Measurements from ENCODE around the gene NEDD9.
A peak's percentile ranks its signal among the peaks of the same experiment; 100 is the strongest.

DNA sequence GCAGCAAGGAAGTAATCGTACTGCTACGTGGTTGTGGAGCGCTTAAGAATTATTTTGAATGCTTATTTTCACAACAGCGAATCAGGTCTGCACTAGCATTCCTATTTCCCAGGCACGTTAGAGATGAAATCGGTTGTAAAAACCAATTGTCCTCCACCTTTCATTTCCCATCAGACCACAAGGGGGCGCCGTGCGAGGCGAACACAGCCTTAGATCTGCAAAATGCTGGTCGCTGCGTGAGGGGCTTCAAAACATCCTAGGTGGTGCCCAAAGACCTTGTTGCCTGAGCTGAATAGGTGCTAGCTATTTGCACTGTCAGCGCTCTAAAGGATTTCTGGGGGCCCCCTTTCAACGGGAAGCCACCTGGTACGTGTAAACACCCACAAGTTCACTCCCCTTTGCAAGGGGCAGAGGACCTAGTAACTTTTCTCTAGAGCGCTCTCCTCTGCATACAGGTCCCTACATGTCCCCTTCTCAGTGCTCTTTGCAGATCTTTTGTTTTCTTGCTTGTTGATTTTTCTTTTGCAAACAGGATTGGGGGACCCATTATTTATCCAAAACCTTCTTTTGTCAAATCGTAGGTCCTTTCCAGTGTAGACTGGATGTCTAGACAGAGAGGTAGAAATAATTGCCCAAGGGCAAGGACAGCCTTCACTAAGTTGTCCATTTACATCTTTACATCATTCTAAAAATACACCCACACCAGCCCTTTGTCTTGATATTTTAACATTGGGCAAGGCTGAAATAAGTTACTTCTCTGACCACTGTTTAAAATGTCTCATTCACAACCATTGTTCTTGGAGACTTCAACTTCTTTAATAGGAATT, 59.8 kb downstream of the NEDD9 start:
- no peak for TF ChIP-seq POLR2A (IDR thresholded peaks at IDR 0.05)
- TF ChIP-seq, protein P1, sequence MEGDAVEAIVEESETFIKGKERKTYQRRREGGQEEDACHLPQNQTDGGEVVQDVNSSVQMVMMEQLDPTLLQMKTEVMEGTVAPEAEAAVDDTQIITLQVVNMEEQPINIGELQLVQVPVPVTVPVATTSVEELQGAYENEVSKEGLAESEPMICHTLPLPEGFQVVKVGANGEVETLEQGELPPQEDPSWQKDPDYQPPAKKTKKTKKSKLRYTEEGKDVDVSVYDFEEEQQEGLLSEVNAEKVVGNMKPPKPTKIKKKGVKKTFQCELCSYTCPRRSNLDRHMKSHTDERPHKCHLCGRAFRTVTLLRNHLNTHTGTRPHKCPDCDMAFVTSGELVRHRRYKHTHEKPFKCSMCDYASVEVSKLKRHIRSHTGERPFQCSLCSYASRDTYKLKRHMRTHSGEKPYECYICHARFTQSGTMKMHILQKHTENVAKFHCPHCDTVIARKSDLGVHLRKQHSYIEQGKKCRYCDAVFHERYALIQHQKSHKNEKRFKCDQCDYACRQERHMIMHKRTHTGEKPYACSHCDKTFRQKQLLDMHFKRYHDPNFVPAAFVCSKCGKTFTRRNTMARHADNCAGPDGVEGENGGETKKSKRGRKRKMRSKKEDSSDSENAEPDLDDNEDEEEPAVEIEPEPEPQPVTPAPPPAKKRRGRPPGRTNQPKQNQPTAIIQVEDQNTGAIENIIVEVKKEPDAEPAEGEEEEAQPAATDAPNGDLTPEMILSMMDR (IDR thresholded peaks at IDR 0.05 in 4 of 5, conservative IDR thresholded peaks at IDR 0.05 in 1 of 5) = peak; percentile 63 to 85 (median 76)

Measured in gastrocnemius medialis (tissue), 4 donors.